GM12878 (cell line): ENCODE results near the gene NFE2L3. TPM values are rescaled to one million over a fixed set of nuclear protein-coding genes. Genes with fewer than 3 reads are reported as not detected.

Experiments used
- BHLHE40 ChIP-seq, 2 experiments: fragments of 450-650 bp in 1 of 2; IDR thresholded peaks; 2 replicates each; pipeline ENCODE4 v1.6.1; 2011 to 2017; ENCODE audit warnings: low read depth in 2 of 2, borderline replicate concordance in 1 of 2, improper control_type of control experiment in 1 of 2, low read length in 1 of 2, mild to moderate bottlenecking in 1 of 2
- CBX5 ChIP-seq: sonication (generic); IDR thresholded peaks from 2 replicates; pipeline ENCODE4 v1.6.1; 2016; ENCODE audit warnings: low read depth, moderate library complexity, mild to moderate bottlenecking, inconsistent platforms
- EP300 ChIP-seq, 2 experiments: fragments of 150-350 bp in 1 of 2; IDR thresholded peaks; 2 replicates each; pipeline ENCODE4 v1.6.1; 2011 to 2012; ENCODE audit warnings: low read depth in 2 of 2, low read length in 2 of 2, borderline replicate concordance in 1 of 2, improper control_type of control experiment in 1 of 2, inconsistent platforms in 1 of 2; ENCODE audit not compliant: control insufficient read depth in 1 of 2
- FOS ChIP-seq: IDR thresholded peaks from 3 replicates; pipeline ENCODE4 v1.6.1; 2011; ENCODE audit warnings: borderline replicate concordance; ENCODE audit not compliant: insufficient read length; ENCODE audit errors: extremely low read depth
- HDGF ChIP-seq: fragments of 450-650 bp; IDR thresholded peaks from 2 replicates; pipeline ENCODE4 v1.6.1; 2016; ENCODE audit warnings: antibody characterized with exemption
- IKZF2 ChIP-seq, 2 experiments: fragments of 450-650 bp; IDR thresholded peaks; 2 replicates each; pipeline ENCODE4 v1.6.1; 2017; ENCODE audit warnings: mild to moderate bottlenecking in 2 of 2, moderate library complexity in 2 of 2
- MTA2 ChIP-seq: fragments of 450-650 bp; IDR thresholded peaks from 2 replicates; pipeline ENCODE4 v1.6.1; 2016; ENCODE audit warnings: low read depth, mild to moderate bottlenecking, moderate library complexity
- SIX5 ChIP-seq: IDR thresholded peaks from 2 replicates; pipeline ENCODE4 v1.6.1; 2011; ENCODE audit warnings: mild to moderate bottlenecking, low read depth, low read length, moderate library complexity; ENCODE audit not compliant: severe bottlenecking
- SMAD1 ChIP-seq: fragments of 450-650 bp; IDR thresholded peaks from 2 replicates; pipeline ENCODE4 v1.6.1; 2018; ENCODE audit warnings: mild to moderate bottlenecking, low read depth; ENCODE audit not compliant: partially characterized antibody
- SP1 ChIP-seq: IDR thresholded peaks from one replicate; pipeline ENCODE4 v1.6.1; 2011; ENCODE audit warnings: low read depth, low read length
- TARDBP ChIP-seq: IDR thresholded peaks from 2 replicates; pipeline ENCODE4 v1.6.1; 2016; ENCODE audit warnings: borderline replicate concordance
- ZZZ3 ChIP-seq: IDR thresholded peaks from 2 replicates; pipeline ENCODE4 v1.6.1; 2011; ENCODE audit warnings: low read depth; ENCODE audit not compliant: control insufficient read depth, insufficient read length
- polyA plus RNA-seq, 11 experiments: library from polyadenylated mRNA; depleted of rRNA in 4 of 11; unstranded in 6 of 11; stranded (reverse) in 5 of 11; fragments of >200 nt; fragmentation: Nextera tagmentation in 4 of 11; fragmentation: Illumina TruSeq in 1 of 11; extraction: Ambion mirVana in 4 of 11; extraction: Trizol in 1 of 11; gene quantifications; 1 replicate in 1 of 11; 2 replicates in 10 of 11; pipeline versions ENCODE4 v1.2.1 to v1.2.3, GENCODE V29; 2011 to 2016; ENCODE audit warnings: inconsistent platforms in 2 of 11, missing spikeins in 2 of 11, low read depth in 1 of 11
- total RNA-seq, 4 experiments: library from RNA; depleted of rRNA in 3 of 4; stranded (reverse); fragments of >200 nt in 3 of 4; fragmentation: Illumina TruSeq in 1 of 4; extraction: Trizol in 1 of 4; gene quantifications; 2 replicates each; pipeline versions ENCODE4 v1.2.1 to v1.2.3, GENCODE V29; 2013 to 2021
- TF ChIP-seq, protein P1 (sequence below): IDR thresholded peaks from 2 replicates; pipeline ENCODE4 v1.6.1; 2012; ENCODE audit warnings: mild to moderate bottlenecking, low read depth, low read length
- TF ChIP-seq, protein P2 (sequence below): fragments of 450-650 bp; IDR thresholded peaks from 2 replicates; pipeline ENCODE4 v1.6.1; 2017; ENCODE audit warnings: borderline replicate concordance
- TF ChIP-seq, protein P3 (sequence below): IDR thresholded peaks from 2 replicates; pipeline ENCODE4 v1.6.1; 2011; ENCODE audit warnings: low read depth, mild to moderate bottlenecking, low read length, moderate library complexity, borderline replicate concordance; ENCODE audit errors: extremely low read depth
- TF ChIP-seq, protein P4 (sequence below): IDR thresholded peaks from 2 replicates; pipeline ENCODE4 v1.6.1; 2011; ENCODE audit warnings: low read depth, low read length, improper control_type of control experiment, borderline replicate concordance
- TF ChIP-seq, protein P5 (sequence below): IDR thresholded peaks from 2 replicates; pipeline ENCODE4 v1.6.1; 2012; ENCODE audit warnings: low read depth, low read length, improper control_type of control experiment

Gene NFE2L3
- total and polyA plus RNA-seq, 10 of the 15 experiments (the other 5 are each of a cell fraction or from before 2014, with no cell fraction given), result 4.4 to 34.9 (median 13.0) TPM

DNA sequence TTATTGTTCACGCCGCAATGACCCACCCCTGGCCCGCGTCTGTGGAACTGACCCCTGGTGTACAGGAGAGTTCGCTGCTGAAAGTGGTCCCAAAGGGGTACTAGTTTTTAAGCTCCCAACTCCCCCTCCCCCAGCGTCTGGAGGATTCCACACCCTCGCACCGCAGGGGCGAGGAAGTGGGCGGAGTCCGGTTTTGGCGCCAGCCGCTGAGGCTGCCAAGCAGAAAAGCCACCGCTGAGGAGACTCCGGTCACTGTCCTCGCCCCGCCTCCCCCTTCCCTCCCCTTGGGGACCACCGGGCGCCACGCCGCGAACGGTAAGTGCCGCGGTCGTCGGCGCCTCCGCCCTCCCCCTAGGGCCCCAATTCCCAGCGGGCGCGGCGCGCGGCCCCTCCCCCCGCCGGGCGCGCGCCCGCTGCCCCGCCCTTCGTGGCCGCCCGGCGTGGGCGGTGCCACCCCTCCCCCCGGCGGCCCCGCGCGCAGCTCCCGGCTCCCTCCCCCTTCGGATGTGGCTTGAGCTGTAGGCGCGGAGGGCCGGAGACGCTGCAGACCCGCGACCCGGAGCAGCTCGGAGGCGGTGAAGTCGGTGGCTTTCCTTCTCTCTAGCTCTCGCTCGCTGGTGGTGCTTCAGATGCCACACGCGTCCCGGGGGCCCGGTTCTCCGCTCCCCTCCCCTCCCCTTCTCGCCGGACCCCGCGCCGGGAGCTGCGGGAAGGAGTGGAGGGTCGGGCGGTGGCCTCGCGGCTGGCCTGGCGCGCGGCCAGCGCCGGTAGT, 49.4 kb downstream of the NFE2L3 start, which contains the start of gene CBX3 (continued):
- TF ChIP-seq, protein P1, sequence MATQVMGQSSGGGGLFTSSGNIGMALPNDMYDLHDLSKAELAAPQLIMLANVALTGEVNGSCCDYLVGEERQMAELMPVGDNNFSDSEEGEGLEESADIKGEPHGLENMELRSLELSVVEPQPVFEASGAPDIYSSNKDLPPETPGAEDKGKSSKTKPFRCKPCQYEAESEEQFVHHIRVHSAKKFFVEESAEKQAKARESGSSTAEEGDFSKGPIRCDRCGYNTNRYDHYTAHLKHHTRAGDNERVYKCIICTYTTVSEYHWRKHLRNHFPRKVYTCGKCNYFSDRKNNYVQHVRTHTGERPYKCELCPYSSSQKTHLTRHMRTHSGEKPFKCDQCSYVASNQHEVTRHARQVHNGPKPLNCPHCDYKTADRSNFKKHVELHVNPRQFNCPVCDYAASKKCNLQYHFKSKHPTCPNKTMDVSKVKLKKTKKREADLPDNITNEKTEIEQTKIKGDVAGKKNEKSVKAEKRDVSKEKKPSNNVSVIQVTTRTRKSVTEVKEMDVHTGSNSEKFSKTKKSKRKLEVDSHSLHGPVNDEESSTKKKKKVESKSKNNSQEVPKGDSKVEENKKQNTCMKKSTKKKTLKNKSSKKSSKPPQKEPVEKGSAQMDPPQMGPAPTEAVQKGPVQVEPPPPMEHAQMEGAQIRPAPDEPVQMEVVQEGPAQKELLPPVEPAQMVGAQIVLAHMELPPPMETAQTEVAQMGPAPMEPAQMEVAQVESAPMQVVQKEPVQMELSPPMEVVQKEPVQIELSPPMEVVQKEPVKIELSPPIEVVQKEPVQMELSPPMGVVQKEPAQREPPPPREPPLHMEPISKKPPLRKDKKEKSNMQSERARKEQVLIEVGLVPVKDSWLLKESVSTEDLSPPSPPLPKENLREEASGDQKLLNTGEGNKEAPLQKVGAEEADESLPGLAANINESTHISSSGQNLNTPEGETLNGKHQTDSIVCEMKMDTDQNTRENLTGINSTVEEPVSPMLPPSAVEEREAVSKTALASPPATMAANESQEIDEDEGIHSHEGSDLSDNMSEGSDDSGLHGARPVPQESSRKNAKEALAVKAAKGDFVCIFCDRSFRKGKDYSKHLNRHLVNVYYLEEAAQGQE, result peak; percentile 48; the same call in 1 of the 2 replicates
- TF ChIP-seq IKZF2 (IDR thresholded peaks at IDR 0.05) (peak; percentile 64 to 69; a peak in 3 of 4 replicates), SIX5 (no peak), SP1 (peak; percentile 73), MTA2 (peak; percentile 53), SMAD1 (no peak), BHLHE40 (IDR thresholded peaks at IDR 0.05; ENCODE audit: borderline replicate concordance in 1 of 2, low read depth in 2 of 2, low read length in 1 of 2) (peak in 1 of 2 experiments; percentile 70; a peak in 3 of 4 replicates), HDGF (no peak), FOS (no peak), EP300 (IDR thresholded peaks at IDR 0.05; ENCODE audit: borderline replicate concordance in 1 of 2, control insufficient read depth in 1 of 2, low read depth in 2 of 2, low read length in 2 of 2) (peak; percentile 18 to 33; a peak in 2 of 4 replicates), TARDBP (0 out of 2 replicates have a peak, but pooled peaks have one; percentile 45), ZZZ3 (no peak), CBX5 (0 out of 2 replicates have a peak, but pooled peaks have one; percentile 21)
- TF ChIP-seq, protein P2, sequence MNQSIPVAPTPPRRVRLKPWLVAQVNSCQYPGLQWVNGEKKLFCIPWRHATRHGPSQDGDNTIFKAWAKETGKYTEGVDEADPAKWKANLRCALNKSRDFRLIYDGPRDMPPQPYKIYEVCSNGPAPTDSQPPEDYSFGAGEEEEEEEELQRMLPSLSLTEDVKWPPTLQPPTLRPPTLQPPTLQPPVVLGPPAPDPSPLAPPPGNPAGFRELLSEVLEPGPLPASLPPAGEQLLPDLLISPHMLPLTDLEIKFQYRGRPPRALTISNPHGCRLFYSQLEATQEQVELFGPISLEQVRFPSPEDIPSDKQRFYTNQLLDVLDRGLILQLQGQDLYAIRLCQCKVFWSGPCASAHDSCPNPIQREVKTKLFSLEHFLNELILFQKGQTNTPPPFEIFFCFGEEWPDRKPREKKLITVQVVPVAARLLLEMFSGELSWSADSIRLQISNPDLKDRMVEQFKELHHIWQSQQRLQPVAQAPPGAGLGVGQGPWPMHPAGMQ, result no peak
- TF ChIP-seq, protein P3, sequence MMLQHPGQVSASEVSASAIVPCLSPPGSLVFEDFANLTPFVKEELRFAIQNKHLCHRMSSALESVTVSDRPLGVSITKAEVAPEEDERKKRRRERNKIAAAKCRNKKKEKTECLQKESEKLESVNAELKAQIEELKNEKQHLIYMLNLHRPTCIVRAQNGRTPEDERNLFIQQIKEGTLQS, result no peak
- TF ChIP-seq, protein P4, sequence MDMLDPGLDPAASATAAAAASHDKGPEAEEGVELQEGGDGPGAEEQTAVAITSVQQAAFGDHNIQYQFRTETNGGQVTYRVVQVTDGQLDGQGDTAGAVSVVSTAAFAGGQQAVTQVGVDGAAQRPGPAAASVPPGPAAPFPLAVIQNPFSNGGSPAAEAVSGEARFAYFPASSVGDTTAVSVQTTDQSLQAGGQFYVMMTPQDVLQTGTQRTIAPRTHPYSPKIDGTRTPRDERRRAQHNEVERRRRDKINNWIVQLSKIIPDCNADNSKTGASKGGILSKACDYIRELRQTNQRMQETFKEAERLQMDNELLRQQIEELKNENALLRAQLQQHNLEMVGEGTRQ, result no peak
- TF ChIP-seq, protein P5, sequence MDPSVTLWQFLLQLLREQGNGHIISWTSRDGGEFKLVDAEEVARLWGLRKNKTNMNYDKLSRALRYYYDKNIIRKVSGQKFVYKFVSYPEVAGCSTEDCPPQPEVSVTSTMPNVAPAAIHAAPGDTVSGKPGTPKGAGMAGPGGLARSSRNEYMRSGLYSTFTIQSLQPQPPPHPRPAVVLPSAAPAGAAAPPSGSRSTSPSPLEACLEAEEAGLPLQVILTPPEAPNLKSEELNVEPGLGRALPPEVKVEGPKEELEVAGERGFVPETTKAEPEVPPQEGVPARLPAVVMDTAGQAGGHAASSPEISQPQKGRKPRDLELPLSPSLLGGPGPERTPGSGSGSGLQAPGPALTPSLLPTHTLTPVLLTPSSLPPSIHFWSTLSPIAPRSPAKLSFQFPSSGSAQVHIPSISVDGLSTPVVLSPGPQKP, result 0 out of 2 replicates have a peak, but pooled peaks have one; percentile 22
